ENCODE results near the gene RD3L. TPM values are rescaled to one million over a fixed set of nuclear protein-coding genes. Genes with fewer than 3 reads are reported as not detected.

The RD3L gene
- total RNA-seq, 1 experiment from 2014 or later = not detected

GRCh38 chr14:103896578-103896977 is 45.8 kb downstream of the RD3L start:
- no peak for DNase-seq (ENCODE audit: low spot score)

DNA sequence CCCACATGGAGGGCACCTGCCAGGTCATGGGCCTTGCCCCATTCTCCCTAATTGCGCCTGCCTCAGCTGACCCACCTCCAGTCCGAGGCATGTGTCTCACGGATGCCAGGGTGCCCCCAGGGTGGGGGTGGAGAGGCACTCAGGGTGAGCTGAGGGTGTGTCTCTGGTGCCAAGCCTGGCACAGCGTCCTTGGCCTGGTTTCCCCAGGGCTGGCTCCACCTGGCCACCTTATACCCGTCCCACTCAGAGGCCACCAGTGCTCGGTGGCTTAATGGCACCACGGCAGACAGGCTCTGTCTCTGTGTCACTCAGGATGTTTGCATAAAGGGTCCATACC is 47.6 kb downstream of the RD3L start:
- no peak for DNase-seq (ENCODE audit: low spot score)

GRCh38 chr14:103894034-103894722 is 48.2 kb downstream of the RD3L start:
- no peak for DNase-seq (ENCODE audit: low spot score)

DNA sequence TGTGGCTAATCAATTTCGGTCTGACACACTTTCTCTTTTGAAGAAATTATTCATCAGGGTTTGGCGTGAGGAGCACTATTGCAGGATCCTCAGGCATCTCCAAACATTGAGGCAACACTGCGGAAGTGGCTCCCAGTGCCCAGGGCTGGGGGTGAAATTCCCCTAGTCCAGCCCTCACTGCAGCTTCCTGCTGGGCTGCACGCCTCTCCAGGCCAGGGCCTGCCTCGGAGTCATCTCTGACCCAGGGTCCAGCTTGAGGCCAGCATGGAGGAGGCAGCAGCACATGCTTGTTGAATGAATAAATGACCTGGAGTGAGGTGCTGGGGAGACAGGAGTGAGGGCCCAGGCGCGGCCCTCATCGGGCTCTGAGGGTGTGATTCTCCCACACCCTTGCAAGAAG is 50.1 kb downstream of the RD3L start:
- no peak for DNase-seq (ENCODE audit: low spot score)

GRCh38 chr14:103891667-103892215 is 50.6 kb downstream of the RD3L start:
- no peak for DNase-seq (ENCODE audit: low spot score)

DNA sequence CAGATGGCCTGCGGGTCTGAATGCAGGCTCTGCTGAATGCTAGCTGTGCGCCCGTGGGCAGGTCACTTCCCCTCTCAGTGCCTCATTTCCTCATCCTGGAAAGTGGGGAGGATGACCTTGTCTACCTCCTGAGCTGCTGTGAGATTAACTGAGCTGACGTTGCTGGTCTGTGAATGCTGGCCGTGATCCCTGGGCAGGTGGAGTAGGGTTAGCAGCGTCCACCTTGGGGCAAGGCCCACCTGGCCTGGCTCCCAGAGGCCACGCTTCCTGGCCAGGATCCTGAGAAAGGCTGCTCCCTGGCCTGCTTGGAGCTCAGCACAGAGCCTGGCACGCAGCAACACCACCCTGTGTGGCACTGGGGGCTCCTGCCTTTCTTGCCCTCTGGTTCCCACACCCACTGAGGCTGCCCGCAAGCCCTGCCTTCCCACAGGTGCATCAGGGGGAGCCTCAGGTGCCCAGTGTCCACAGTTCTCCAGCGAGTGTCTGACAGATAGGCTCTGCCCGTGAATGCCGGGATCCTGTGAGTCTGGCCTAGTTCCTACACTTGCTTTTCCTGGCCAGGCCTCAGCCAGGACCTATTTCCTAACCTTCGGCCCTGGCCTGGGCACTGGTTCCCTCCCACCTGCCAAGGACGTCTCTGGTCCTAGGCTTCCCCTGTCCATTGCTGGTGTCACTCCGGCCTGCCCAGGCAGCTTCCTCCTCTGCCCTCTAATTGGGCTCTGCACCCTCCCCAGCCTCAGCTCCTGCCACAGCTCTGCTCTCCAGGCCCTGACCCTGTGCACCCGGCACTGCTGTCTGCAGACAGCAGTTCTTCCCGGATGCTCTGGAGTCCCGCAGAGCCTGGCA is 51.3 kb downstream of the RD3L start:
- DNase-seq (ENCODE audit: low spot score) = no peak

Other genes starting within 250 kb of the RD3L start
- 84.5 and 86.3 TPM in 2 replicates for gene XRCC3, start 227.1 kb downstream of the RD3L start, total RNA-seq (2014; rRNA removed; shearing (Covaris generic))
- 37.6 and 40.0 TPM in 2 replicates for gene ZFYVE21, start 226.7 kb downstream of the RD3L start, total RNA-seq (2014; rRNA removed; shearing (Covaris generic))
- 4.5 and 9.1 TPM in 2 replicates for gene PPP1R13B, start 95.0 kb downstream of the RD3L start, total RNA-seq (2014; rRNA removed; shearing (Covaris generic))
- gene TDRD9, start 14.1 kb downstream of the RD3L start, total RNA-seq (2014; rRNA removed; shearing (Covaris generic)) = 0.03 TPM in 1 of 2 replicates, not detected in the other
- not detected in 2 replicates for gene ASPG, start 143.2 kb upstream of the RD3L start, total RNA-seq (2014; rRNA removed; shearing (Covaris generic))
- gene KIF26A, start 196.1 kb upstream of the RD3L start, total RNA-seq (2014; rRNA removed; shearing (Covaris generic)) = not detected in 2 replicates

Data from HT-29 (cell line).